Urothelium cell line (cell line): ENCODE measurements around the gene ARSG.
"Not testable (repeated sequence)": the region's sequence is repeated elsewhere in the genome, so short reads cannot be mapped to it uniquely, and the experiment has no call there.

Experiments used
- DNase-seq: peaks from one replicate; pipeline ENCODE4 v3.0.0; 2011; ENCODE audit warnings: low spot score, mixed read lengths
- FAIRE-seq: peaks from 2 replicates; lab custom pipeline; 2011; peaks lifted over from hg19 to GRCh38; lab: Jason Lieb, UNC

The ARSG gene

GRCh38 chr17:68326681-68327080 is 35.4 kb downstream of the ARSG start:
- no peak for FAIRE-seq
- no peak for DNase-seq

GRCh38 chr17:68327823-68328557 is 36.7 kb downstream of the ARSG start:
- no peak for DNase-seq
- FAIRE-seq, result no peak

- FAIRE-seq (no peak), DNase-seq (no peak)
Observed at GRCh38 chr17:68328676-68329075, 37.4 kb downstream of the ARSG start.

DNA sequence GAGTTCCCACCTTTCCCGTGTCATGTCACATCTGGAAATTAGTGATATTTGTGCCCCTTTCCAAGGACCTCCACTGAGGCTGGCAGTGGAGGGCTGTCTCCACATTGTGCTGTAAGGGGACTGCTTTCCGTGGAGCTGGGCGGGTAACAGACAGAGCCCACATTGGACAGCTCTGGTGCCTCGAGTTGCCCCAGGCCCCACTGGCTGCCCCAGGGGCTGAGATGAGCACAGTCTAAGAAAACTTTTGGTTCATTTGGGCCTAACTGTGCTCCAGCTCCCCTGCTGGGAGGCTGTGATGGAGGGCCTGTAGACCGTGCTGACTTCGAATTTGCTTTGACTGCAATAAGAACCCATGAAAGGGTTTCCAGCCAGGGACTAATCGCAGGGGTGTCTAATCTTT is 38.0 kb downstream of the ARSG start:
- FAIRE-seq, result no peak
- DNase-seq, result no peak

DNA sequence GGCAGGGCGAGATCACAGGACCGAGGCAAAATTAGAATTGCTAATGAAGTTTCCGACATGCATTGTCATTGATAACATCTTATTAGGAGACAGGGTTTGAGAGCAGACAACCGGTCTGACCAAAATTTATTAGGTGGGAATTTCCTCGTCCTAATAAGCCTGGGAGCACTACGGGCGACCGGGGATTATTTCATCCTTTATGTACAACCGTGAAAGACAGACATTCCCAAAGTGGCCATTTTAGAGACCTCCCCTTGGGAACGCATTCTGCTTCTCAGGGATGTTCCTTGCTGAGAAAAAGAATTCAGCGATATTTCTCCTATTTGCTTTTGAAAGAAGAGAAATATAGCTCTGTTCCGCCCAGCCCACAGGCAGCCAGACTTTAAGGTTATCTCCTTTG is 40.6 kb downstream of the ARSG start:
- not testable (repeated sequence) for DNase-seq, FAIRE-seq

DNA sequence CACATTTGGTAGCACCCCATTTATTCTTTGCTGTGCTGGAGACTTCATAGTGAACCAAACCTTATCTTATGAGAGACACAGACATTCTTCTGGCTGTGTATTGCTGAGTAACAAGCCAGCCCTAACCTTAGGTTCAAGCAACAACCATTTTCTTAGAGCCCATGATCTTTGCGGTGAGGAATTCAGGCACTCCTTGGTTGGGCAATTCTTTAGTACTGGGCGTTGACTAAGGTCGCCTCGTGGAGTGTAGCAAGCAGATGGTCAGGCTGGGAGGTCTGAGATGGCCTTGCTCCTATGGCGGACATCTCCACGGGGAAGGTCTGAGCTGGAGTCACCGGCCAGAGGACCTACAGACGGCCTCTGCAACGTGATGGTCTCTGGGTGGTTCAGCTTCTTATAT is 43.1 kb downstream of the ARSG start:
- no peak for DNase-seq

DNA sequence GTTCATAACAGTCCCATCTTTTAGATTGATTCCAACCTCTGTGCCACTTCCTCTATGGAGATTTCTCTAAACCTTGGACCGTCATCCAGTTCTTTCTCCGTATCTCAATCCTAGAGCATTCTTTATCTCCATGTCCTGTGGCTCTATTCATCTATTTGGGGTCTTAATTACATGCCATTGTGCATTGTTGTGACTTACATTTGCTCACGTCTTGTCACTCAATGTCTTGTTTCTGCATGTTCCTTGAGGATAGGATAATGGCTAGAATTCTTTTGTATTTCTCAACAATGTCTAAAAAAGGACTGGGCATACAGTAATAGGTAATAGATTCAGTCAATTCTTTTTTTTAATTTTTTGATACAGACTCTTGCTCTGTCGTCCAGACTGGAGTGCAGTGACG is 50.2 kb downstream of the ARSG start:
- no peak for FAIRE-seq
- DNase-seq, result no peak

More for the DNA sequence above, 43.1 kb downstream of the ARSG start:
- no peak for FAIRE-seq

DNA sequence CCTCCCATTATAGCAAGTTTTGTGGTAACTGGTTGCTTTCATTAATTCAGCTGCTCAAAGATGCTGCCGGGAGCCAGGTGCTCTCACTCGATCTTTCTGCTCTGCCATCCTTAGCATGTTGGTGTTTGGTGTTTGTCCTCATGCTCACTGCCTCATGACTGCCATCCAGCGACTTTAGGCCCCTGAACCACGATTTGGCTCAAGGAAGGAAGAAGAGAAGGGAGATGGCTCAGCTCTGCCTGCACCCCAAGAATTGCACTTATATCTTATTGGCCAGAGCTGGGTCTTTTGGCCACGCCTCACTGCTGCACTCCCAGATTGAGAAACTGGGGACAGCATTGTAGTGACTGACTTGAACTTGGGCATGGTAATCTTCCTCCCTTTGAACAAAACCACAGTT is 52.7 kb downstream of the ARSG start:
- no peak for DNase-seq

GRCh38 chr17:68344701-68345136 is 53.4 kb downstream of the ARSG start:
- peak; percentile 51 for DNase-seq
- FAIRE-seq, result no peak

More for the DNA sequence above, 52.7 kb downstream of the ARSG start:
- FAIRE-seq, result no peak

GRCh38 chr17:68346448-68346847 is 55.2 kb downstream of the ARSG start:
- DNase-seq, result no peak
- FAIRE-seq, result no peak

GRCh38 chr17:68347380-68347779 is 56.1 kb downstream of the ARSG start:
- FAIRE-seq (no peak), DNase-seq (no peak)

GRCh38 chr17:68349157-68349556 is 57.9 kb downstream of the ARSG start:
- FAIRE-seq, result no peak
- no peak for DNase-seq

- FAIRE-seq, result no peak
Observed at GRCh38 chr17:68351395-68351794, 60.1 kb downstream of the ARSG start.

DNA sequence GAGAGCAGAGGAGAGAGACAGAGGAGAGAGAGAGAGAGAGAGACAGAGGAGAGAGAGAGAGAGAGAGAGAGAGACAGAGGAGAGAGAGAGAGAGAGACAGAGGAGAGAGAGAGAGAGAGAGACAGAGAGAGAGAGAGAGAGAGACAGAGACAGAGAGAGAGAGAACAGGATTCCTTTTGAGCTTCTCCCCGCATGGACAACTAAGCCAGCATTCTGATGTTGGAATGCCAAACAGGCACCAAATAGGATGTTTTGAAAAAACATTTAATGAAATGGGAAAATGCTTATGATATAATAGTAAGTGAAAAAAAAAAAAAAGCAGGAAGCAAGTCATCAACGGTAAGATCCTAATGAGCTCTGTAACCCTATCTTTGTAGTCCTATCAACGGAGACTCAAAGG is 60.7 kb downstream of the ARSG start:
- DNase-seq (no peak), FAIRE-seq (no peak)

More at GRCh38 chr17:68351395-68351794, 60.1 kb downstream of the ARSG start:
- no peak for DNase-seq

DNA sequence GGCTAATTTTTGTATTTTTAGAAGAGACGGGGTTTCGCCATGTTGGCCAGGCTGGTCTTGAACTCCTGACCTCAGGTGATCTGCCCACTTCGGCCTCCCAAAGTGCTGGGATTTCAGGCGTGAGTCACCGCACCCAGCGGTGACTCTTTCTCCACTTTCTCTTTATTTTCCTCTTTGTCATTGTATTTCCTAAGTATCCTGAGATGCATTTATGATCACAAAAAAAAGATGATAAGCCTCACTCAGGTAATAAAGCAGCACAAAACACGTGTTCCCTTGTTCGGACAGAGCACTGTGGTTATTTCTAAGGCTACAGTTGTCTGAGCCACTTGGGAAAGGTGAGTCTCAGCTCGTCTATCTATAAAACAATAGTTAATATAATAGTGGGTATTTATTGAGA is 61.4 kb downstream of the ARSG start:
- FAIRE-seq, DNase-seq: not testable (repeated sequence)

DNA sequence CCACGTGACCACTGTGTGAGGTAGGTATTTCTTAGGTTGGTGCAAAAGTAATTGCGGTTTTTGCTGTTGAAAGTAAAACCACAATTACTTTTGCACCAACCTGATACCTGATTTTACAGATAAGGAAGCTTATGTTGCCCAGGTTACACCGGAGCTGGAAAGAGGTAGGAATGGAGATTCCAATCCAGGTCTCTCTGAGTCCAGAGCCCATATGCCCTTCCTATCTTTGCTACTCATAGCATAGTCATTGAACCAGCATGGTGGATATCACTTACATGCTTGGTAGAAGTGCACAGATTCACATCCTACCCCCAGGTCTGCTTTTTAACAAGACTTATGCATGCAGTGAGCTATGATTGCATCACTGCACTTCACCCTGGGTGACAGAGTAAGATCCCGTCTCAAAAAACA is 61.8 kb downstream of the ARSG start:
- no peak for FAIRE-seq
- no peak for DNase-seq

DNA sequence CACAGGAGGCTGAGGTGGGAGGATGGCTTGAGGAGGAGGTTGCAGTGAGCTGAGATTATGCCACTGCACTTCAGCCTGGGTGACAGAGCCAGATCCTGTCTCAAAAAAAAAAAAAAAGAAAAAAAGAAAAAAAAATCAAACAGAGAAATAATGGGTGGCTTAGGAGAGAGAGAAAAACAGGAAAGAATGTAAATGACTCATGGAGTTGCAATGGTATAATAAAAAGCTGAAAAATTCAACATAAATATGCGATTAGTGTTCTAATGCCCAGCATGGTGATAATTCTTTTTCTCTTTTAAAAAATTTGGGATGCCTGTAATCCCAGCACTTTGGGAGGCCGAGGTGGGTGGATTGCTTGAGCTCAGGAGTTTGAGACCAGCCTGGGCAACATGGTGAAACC is 63.0 kb downstream of the ARSG start:
- DNase-seq, result peak; percentile 43
- FAIRE-seq, result not testable (repeated sequence)

GRCh38 chr17:68355108-68355507 is 63.8 kb downstream of the ARSG start:
- not testable (repeated sequence) for DNase-seq, FAIRE-seq

DNA sequence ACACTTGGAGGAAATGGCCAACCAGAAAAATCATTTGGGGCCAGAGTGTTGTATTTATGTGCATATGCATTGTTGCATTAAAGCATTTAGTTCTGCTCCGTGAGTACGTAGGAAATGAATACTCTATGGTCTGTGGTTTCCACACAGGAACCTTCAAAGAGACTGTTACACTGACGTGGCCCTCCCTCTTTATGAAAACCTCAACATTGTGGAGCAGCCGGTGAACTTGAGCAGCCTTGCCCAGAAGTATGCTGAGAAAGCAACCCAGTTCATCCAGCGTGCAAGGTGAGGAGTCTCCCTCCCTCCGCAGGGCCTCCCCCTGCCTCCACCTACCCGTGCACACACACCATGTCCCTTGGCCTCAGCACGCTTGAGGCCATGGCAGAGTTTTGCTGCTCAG is 65.2 kb downstream of the ARSG start:
- DNase-seq (no peak), FAIRE-seq (no peak)

DNA sequence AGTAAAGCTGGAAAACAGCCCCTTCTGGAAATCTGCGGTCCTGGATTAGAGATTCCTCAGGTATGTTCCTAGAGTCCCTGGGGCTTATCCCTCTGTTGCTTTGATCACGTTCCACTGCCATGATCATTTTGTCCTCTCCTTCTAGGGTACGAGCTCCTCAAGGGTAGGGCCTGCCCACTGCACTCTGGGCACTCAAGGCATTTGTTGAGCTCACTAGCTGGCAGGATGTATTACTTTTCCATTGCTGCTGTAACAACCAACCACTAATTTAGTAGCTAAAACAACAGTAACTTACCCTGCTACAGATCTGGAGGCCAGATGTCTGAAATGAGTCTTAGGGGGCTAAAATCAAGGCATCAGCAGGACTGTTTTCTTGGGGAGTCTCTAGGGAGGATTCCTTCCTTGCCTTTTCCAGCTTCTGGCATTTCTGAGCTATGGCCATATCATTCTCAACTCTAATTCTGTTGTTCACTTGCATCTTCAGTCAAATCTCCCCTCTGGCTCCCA is 65.7 kb downstream of the ARSG start:
- DNase-seq, result no peak
- FAIRE-seq, result no peak

- FAIRE-seq, result no peak
- DNase-seq, result no peak
Observed at GRCh38 chr17:68357886-68358285, 66.6 kb downstream of the ARSG start.

GRCh38 chr17:68359791-68360535 is 68.7 kb downstream of the ARSG start:
- DNase-seq (no peak), FAIRE-seq (no peak)
